ENCODE measurements around the gene ADARB2. TPM values are rescaled to one million over a fixed set of nuclear protein-coding genes. Genes with fewer than 3 reads are reported as not detected.

ADARB2 gene
- total and polyA plus RNA-seq, 4 donors = 0.22 to 1.3 (median 0.55) TPM

DNA sequence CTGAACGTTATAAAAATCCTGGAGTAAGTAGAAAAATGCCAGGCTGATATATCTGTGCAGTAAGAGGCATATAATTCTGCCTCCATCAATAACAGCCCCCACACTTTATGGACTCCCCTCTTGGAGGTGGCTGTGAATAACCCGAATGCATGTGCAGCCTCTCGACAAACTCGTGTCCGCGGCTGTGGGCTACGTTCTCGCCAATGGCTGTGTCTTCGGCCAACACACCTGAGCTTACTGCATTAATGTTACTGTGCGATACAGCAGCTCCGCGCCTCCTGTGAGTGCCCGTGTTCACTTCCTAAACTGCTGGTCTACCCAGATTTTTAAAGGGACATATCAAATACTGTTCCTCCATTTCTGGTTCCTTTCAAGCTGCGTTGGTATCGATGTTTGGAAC is 209.4 kb downstream of the ADARB2 start:
- no peak for ATAC-seq (ENCODE audit: insufficient read depth, low FRiP score)
- no peaks in the 10 kb centered on the region for H3K36me3 ChIP-seq (ENCODE audit: control insufficient read depth in 4 of 4, insufficient read depth in 4 of 4, low read length in 4 of 4)
- peaks cover 0 to 6% (median 0%) of the 10 kb centered on the region in 3 donors for H3K27me3 ChIP-seq (ENCODE audit: control insufficient read depth in 3 of 3, insufficient read depth in 3 of 3, low read length in 2 of 3)
- H3K9ac ChIP-seq (ENCODE audit: insufficient read depth in 1 of 2, low read length in 2 of 2) = no peak overlapping the region
- no peak overlapping the region for H3K4me3 ChIP-seq
- peaks cover 0 to 14% (median 0%) of the 10 kb centered on the region in 5 donors for H3K4me1 ChIP-seq (ENCODE audit: control insufficient read depth in 5 of 5, insufficient read depth in 5 of 5, low read length in 5 of 5)
- 88% methylated on average over 15 of the region's 15 CpGs for WGBS, 2 donors
- H3K9me3 ChIP-seq (ENCODE audit: control insufficient read depth in 4 of 4, insufficient read depth in 3 of 4, low read length in 3 of 4) = peaks cover 0 to 3% (median 0%) of the 10 kb centered on the region in 4 donors
- TF ChIP-seq, protein P1, sequence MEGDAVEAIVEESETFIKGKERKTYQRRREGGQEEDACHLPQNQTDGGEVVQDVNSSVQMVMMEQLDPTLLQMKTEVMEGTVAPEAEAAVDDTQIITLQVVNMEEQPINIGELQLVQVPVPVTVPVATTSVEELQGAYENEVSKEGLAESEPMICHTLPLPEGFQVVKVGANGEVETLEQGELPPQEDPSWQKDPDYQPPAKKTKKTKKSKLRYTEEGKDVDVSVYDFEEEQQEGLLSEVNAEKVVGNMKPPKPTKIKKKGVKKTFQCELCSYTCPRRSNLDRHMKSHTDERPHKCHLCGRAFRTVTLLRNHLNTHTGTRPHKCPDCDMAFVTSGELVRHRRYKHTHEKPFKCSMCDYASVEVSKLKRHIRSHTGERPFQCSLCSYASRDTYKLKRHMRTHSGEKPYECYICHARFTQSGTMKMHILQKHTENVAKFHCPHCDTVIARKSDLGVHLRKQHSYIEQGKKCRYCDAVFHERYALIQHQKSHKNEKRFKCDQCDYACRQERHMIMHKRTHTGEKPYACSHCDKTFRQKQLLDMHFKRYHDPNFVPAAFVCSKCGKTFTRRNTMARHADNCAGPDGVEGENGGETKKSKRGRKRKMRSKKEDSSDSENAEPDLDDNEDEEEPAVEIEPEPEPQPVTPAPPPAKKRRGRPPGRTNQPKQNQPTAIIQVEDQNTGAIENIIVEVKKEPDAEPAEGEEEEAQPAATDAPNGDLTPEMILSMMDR (IDR thresholded peaks at IDR 0.05; ENCODE audit: control extremely low read depth, extremely low read depth) = no peak
- H3K27ac ChIP-seq (ENCODE audit: low read depth in 1 of 2, low read length in 1 of 2) = no peak overlapping the region
- DNase-seq = no peak

DNA sequence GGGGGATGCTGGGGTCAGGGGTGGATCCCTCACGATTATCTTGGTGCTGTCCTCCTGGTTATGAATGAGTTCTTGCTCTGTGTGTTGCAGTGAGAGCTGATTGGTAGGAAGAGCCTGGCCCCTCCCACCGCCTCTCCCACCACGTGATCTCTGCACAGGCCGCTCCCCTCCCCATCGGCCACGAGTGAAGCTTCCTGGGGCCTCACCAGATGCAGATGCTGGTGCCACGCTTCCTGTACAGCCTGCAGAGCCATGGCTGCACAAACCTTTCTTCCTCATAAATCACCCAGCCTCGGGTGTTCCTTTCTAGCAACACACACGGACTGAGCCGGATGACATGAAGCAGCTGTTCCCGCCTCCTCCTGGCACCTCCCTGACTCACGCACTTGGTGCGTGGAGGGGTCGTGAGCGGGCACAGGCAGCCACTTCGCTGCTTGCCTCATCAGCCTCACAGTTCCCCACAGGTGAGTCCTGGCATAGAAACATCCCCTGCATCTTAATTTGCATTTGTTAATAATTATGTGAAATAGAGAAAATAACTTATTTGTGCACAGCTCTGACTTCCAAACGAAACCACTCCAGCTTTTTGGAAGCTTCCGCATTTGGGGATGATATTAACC is 210.8 kb downstream of the ADARB2 start:
- peaks cover 0 to 19% (median 0%) of the 10 kb centered on the region in 5 donors for H3K4me1 ChIP-seq (ENCODE audit: control insufficient read depth in 5 of 5, insufficient read depth in 5 of 5, low read length in 5 of 5)
- TF ChIP-seq, protein P1 (IDR thresholded peaks at IDR 0.05; ENCODE audit: control extremely low read depth, extremely low read depth) = no peak
- no peak overlapping the region for H3K9ac ChIP-seq (ENCODE audit: insufficient read depth in 1 of 2, low read length in 2 of 2)
- 51 to 56% methylated on average over 18 of the region's 18 CpGs for WGBS, 2 donors
- H3K36me3 ChIP-seq (ENCODE audit: control insufficient read depth in 4 of 4, insufficient read depth in 4 of 4, low read length in 4 of 4) = no peaks in the 10 kb centered on the region
- peaks cover 0 to 3% (median 0%) of the 10 kb centered on the region in 4 donors for H3K9me3 ChIP-seq (ENCODE audit: control insufficient read depth in 4 of 4, insufficient read depth in 3 of 4, low read length in 3 of 4)
- ATAC-seq (ENCODE audit: insufficient read depth, low FRiP score) (no peak), DNase-seq (peak; percentile 21 to 39 (median 31))
- no peak overlapping the region for H3K27ac ChIP-seq (ENCODE audit: low read depth in 1 of 2, low read length in 1 of 2)
- peaks cover 0 to 6% (median 0%) of the 10 kb centered on the region in 3 donors for H3K27me3 ChIP-seq (ENCODE audit: control insufficient read depth in 3 of 3, insufficient read depth in 3 of 3, low read length in 2 of 3)
- no peak overlapping the region for H3K4me3 ChIP-seq

DNA sequence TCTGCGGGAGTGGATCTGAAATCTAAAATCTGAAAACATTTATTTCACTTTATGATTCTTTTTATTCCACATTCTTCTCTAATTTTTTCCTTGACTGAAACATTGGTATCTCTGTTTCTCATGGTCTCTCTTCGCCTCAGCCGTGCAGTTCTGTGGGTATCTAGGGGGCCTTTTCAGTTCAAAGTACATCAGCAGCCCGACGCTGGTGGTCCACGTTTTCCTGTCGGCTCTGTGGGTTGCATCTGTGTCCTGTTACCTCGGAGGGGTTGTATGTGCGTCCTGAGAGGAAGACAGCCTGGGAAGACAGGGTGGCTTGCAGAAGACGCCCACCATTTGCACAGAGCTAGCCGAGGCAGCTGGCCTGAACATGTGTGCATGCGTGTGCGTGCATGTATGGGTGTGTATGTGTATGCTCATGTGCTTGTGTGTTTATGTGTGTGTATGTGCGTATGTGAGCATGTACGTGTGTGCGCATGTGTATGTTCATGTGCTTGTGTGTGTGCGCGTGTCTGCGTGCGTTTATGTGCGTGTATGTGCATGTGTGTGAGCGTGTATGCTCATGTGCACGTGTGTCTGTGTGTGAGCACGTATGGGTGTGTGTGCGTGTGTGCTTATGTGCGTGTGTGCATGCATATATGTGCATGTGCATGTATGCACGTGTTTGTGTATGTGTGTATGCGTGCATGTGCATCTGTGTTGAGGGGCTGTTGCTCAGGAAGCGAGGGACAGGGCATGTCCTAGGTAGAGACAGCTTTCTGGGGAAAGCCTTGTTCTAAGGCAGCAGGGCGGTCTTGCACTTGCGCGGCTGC is 211.8 kb downstream of the ADARB2 start:
- no peak for ATAC-seq (ENCODE audit: insufficient read depth, low FRiP score)
- TF ChIP-seq, protein P1 (IDR thresholded peaks at IDR 0.05; ENCODE audit: control extremely low read depth, extremely low read depth) = no peak
- Histone ChIP-seq H3K9me3 (ENCODE audit: control insufficient read depth in 4 of 4, insufficient read depth in 3 of 4, low read length in 3 of 4) (peaks cover 0 to 3% (median 0%) of the 10 kb centered on the region in 4 donors), H3K27me3 (ENCODE audit: control insufficient read depth in 3 of 3, insufficient read depth in 3 of 3, low read length in 2 of 3) (peaks cover 0 to 6% (median 0%) of the 10 kb centered on the region in 3 donors), H3K9ac (ENCODE audit: insufficient read depth in 1 of 2, low read length in 2 of 2) (no peak overlapping the region), H3K4me3 (no peak overlapping the region), H3K4me1 (ENCODE audit: control insufficient read depth in 5 of 5, insufficient read depth in 5 of 5, low read length in 5 of 5) (peaks cover 0 to 19% (median 0%) of the 10 kb centered on the region in 5 donors), H3K36me3 (ENCODE audit: control insufficient read depth in 4 of 4, insufficient read depth in 4 of 4, low read length in 4 of 4) (no peaks in the 10 kb centered on the region), H3K27ac (ENCODE audit: low read depth in 1 of 2, low read length in 1 of 2) (no peak overlapping the region)
- WGBS, 2 donors = 94 to 96% methylated on average over 32 of the region's 32 CpGs
- DNase-seq = no peak
